RWPE2 (cell line): ENCODE measurements around the gene PPM1H.

Experiments used
- ATAC-seq: fragments of 200-7000 bp; cut with Tn5 transposase; 3 replicates; pipeline ENCODE4 v1.9.1; 2021; ENCODE audit warnings: low read depth
- DNase-seq: peaks from one replicate; pipeline ENCODE4 v3.0.0-alpha.2; 2020; ENCODE audit warnings: low spot score
- H3K27ac ChIP-seq: fragments of 450-650 bp; 2 replicates; pipeline ENCODE4 v1.5.1; 2017; ENCODE audit warnings: mild to moderate bottlenecking; ENCODE audit not compliant: poor library complexity, severe bottlenecking
- H3K27me3 ChIP-seq: fragments of 250-450 bp; sonication (Bioruptor Pico); 2 replicates; pipeline ENCODE4 v1.5.1; 2021; ENCODE audit warnings: mild to moderate bottlenecking, moderate library complexity; ENCODE audit not compliant: insufficient read depth, poor library complexity, severe bottlenecking
- H3K36me3 ChIP-seq: fragments of 250-450 bp; sonication (Bioruptor Pico); 2 replicates; pipeline ENCODE4 v1.5.1; 2020; ENCODE audit warnings: low read depth, mild to moderate bottlenecking, moderate library complexity
- H3K4me1 ChIP-seq: fragments of 250-450 bp; sonication (Bioruptor Pico); 2 replicates; pipeline ENCODE4 v1.5.1; 2021; ENCODE audit warnings: mild to moderate bottlenecking, moderate library complexity; ENCODE audit not compliant: insufficient read depth, poor library complexity, severe bottlenecking
- H3K4me3 ChIP-seq: fragments of 250-450 bp; sonication (Bioruptor Pico); 2 replicates; pipeline ENCODE4 v1.5.1; 2021; ENCODE audit warnings: mild to moderate bottlenecking, moderate library complexity; ENCODE audit not compliant: severe bottlenecking
- H3K9me3 ChIP-seq: fragments of 250-450 bp; sonication (Bioruptor Pico); 2 replicates; pipeline ENCODE4 v1.5.1; 2021; ENCODE audit warnings: mild to moderate bottlenecking, moderate library complexity; ENCODE audit not compliant: severe bottlenecking
- CTCF ChIP-seq: fragments of 450-650 bp; IDR thresholded peaks from one replicate; pipeline ENCODE4 v1.5.1; 2017; ENCODE audit warnings: mild to moderate bottlenecking, moderate library complexity; ENCODE audit not compliant: poor library complexity, severe bottlenecking

The PPM1H gene

GRCh38 chr12:62895351-62895877 lies 39.5 kb downstream of the PPM1H start:
- H3K27ac ChIP-seq = no peak overlapping the region
- no peaks in the 10 kb centered on the region for H3K27me3 ChIP-seq
- TF ChIP-seq CTCF = no peak
- H3K4me1 ChIP-seq = no peaks in the 10 kb centered on the region
- no peaks in the 10 kb centered on the region for H3K9me3 ChIP-seq
- H3K4me3 ChIP-seq = no peak overlapping the region
- DNase-seq (no peak), ATAC-seq (no peak)
- H3K36me3 ChIP-seq = no peaks in the 10 kb centered on the region

GRCh38 chr12:62893276-62893675 lies 41.7 kb downstream of the PPM1H start:
- DNase-seq (no peak), ATAC-seq (no peak)
- H3K4me3 ChIP-seq = no peak overlapping the region
- no peak overlapping the region for H3K27ac ChIP-seq
- no peaks in the 10 kb centered on the region for H3K27me3 ChIP-seq
- no peaks in the 10 kb centered on the region for H3K4me1 ChIP-seq
- H3K9me3 ChIP-seq = no peaks in the 10 kb centered on the region
- H3K36me3 ChIP-seq = no peaks in the 10 kb centered on the region
- TF ChIP-seq CTCF = no peak

- Histone ChIP-seq H3K4me3 (no peak overlapping the region), H3K27me3 (no peaks in the 10 kb centered on the region), H3K27ac (no peak overlapping the region), H3K36me3 (no peaks in the 10 kb centered on the region), H3K4me1 (no peaks in the 10 kb centered on the region), H3K9me3 (no peaks in the 10 kb centered on the region)
- DNase-seq (no peak), ATAC-seq (no peak)
- TF ChIP-seq CTCF = no peak
Observed at GRCh38 chr12:62891805-62892549, 43.0 kb downstream of the PPM1H start.

GRCh38 chr12:62888454-62889110 lies 46.4 kb downstream of the PPM1H start:
- Histone ChIP-seq H3K36me3 (no peaks in the 10 kb centered on the region), H3K4me3 (no peak overlapping the region), H3K9me3 (no peaks in the 10 kb centered on the region), H3K27me3 (no peaks in the 10 kb centered on the region), H3K27ac (no peak overlapping the region), H3K4me1 (no peaks in the 10 kb centered on the region)
- no peak for TF ChIP-seq CTCF
- DNase-seq (no peak), ATAC-seq (no peak)

- H3K27me3 ChIP-seq = no peaks in the 10 kb centered on the region
- no peaks in the 10 kb centered on the region for H3K4me1 ChIP-seq
- H3K9me3 ChIP-seq = no peaks in the 10 kb centered on the region
- no peak overlapping the region for H3K4me3 ChIP-seq
- H3K27ac ChIP-seq = no peak overlapping the region
- H3K36me3 ChIP-seq = no peaks in the 10 kb centered on the region
- ATAC-seq = no peak
- TF ChIP-seq CTCF = no peak
- no peak for DNase-seq
Observed at GRCh38 chr12:62886796-62887195, 48.2 kb downstream of the PPM1H start.
